ENCODE results near the gene SEMA5A.

The SEMA5A gene

DNA sequence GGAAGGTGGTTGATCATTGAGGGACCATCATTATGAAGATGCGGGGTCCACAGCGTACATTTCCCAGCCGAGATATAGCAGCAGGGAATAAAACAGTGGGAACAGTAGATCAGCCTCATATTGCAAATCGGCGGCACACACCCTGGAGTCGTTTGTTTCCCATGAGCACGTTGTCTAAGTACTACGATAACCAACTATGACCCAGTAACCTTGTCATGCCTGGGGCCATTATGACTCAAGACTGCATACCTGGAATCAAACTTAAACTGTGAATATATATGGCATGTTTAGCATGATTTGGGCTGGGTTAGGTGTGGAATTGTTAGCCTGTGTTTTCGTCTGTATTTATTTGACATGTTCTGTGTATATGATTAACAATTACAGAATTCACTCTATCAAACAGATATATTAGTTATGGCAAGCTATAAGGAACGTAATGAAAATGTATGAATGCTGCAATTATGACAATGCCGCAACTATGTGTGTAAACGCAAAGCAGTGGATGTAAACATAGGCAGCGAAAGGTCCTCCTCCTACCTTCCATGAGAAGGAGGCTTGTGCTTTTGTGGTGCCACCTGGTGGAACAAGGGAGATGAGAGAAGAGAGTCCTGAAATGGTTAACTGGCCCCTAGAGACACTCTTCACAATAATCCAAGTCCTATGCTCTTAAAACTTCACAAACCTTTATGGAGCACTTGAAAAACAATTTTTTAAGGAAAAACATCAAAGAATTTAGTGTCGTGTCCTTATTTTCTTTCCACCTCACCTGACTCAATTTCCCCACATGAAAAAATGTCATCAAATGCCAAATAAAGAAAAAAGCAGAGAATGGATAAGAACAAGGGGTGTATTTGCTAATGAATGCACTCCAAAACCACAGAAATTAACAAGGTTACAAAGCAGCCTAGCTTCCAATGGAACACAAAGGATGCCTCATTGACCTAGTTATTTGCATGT is 47.1 kb downstream of the SEMA5A start:
- Histone ChIP-seq H3K9me3 (ENCODE audit: low read length) (no peaks in the 10 kb centered on the region), H3K36me3 (ENCODE audit: insufficient read depth, low read length) (no peaks in the 10 kb centered on the region), H3K4me1 (ENCODE audit: insufficient read depth, low read length) (peaks cover 6% of the 10 kb centered on the region), H2AFZ (ENCODE audit: low read depth, low read length) (no peak overlapping the region), H3K27me3 (ENCODE audit: insufficient read depth, low read length) (no peaks in the 10 kb centered on the region), H3K4me3 (ENCODE audit: low read length) (no peak overlapping the region)

DNA sequence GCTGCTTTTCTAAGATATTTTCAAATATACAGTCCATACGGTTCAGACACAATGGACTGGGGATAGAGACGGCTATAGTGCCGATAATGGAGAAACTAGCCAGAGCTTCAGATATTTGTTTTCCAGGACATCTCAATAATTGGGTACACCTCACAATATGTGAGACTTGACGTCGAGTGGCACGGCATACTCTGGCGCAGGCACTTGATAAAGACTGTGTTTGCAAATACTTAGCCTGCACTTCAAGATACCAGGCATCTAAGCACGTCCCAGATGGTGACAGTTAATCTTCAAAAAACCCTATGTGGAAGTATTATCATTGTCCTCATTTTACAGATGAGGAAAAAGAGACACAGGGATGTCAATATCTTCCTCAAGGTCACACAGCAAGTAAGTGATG is 48.5 kb downstream of the SEMA5A start:
- H2AFZ ChIP-seq (ENCODE audit: low read depth, low read length): no peak overlapping the region
- H3K9me3 ChIP-seq (ENCODE audit: low read length): no peaks in the 10 kb centered on the region
- H3K4me3 ChIP-seq (ENCODE audit: low read length): no peak overlapping the region
- H3K27me3 ChIP-seq (ENCODE audit: insufficient read depth, low read length): no peaks in the 10 kb centered on the region
- H3K36me3 ChIP-seq (ENCODE audit: insufficient read depth, low read length): no peaks in the 10 kb centered on the region
- H3K4me1 ChIP-seq (ENCODE audit: insufficient read depth, low read length): peaks cover 6% of the 10 kb centered on the region

DNA sequence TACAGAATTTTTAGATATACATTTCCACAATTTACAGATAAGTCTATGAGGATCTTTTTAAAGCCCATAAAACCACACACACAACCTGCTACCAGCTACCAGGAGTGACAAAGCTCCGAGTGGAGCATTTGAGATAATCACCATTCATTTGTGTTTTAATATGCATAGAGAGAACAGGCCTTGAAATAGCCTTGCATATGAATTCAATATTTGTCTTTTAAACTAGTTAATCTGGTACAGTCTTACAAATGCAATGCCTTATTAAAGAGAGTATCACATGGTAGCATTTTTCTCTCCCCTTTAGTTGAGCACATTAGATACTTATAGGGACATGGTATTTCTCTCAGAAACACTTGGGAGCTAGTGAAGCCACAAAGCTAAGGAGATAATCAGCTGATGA is 49.1 kb downstream of the SEMA5A start:
- Histone ChIP-seq H3K9me3 (ENCODE audit: low read length) (no peaks in the 10 kb centered on the region), H3K36me3 (ENCODE audit: insufficient read depth, low read length) (no peaks in the 10 kb centered on the region), H2AFZ (ENCODE audit: low read depth, low read length) (no peak overlapping the region), H3K4me1 (ENCODE audit: insufficient read depth, low read length) (peaks cover 6% of the 10 kb centered on the region), H3K27me3 (ENCODE audit: insufficient read depth, low read length) (no peaks in the 10 kb centered on the region), H3K4me3 (ENCODE audit: low read length) (no peak overlapping the region)

DNA sequence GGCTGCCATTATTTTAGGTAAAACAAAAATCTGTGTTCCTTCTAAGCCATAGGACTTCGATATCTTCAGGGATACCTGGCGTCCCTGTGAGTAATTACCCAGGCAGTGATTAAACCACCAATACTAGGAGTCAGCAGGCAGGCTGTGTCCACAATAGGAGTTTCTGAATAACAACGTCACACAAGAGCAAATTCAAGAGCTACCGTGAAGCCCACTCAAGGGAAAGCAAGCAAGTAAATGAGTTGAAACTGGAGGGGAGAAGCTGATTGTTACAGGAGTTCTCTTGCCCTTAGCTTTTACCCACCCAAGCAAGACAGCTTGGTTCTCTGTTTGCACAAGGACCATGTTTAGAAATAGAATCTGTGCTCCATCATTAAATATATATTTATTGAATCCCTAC is 50.8 kb downstream of the SEMA5A start:
- no peaks in the 10 kb centered on the region for H3K36me3 ChIP-seq (ENCODE audit: insufficient read depth, low read length)
- peaks cover 6% of the 10 kb centered on the region for H3K4me1 ChIP-seq (ENCODE audit: insufficient read depth, low read length)
- H3K27me3 ChIP-seq (ENCODE audit: insufficient read depth, low read length): no peaks in the 10 kb centered on the region
- no peak overlapping the region for H2AFZ ChIP-seq (ENCODE audit: low read depth, low read length)
- no peak overlapping the region for H3K4me3 ChIP-seq (ENCODE audit: low read length)
- no peaks in the 10 kb centered on the region for H3K9me3 ChIP-seq (ENCODE audit: low read length)

DNA sequence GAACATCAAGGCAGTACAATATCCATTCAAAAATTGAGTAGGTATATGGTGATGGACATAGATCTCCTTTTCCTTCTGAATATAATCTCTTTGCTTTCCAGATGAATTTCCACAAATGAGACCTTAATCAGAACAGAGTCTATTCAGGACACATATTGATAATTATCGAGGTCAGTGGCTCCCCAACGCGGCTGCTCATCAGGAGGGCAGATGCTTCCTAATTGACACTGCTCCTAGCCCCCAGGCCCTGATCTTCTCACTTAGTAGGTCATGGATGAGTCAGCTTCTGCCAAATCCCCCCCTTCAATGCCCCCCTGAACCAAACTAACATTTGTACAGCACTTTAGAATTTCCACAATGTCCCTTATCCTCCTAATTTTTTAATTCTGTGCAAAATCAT is 51.6 kb downstream of the SEMA5A start:
- no peak overlapping the region for H2AFZ ChIP-seq (ENCODE audit: low read depth, low read length)
- H3K4me1 ChIP-seq (ENCODE audit: insufficient read depth, low read length): peaks cover 6% of the 10 kb centered on the region
- H3K36me3 ChIP-seq (ENCODE audit: insufficient read depth, low read length): no peaks in the 10 kb centered on the region
- no peak overlapping the region for H3K4me3 ChIP-seq (ENCODE audit: low read length)
- H3K9me3 ChIP-seq (ENCODE audit: low read length): no peaks in the 10 kb centered on the region
- no peaks in the 10 kb centered on the region for H3K27me3 ChIP-seq (ENCODE audit: insufficient read depth, low read length)

DNA sequence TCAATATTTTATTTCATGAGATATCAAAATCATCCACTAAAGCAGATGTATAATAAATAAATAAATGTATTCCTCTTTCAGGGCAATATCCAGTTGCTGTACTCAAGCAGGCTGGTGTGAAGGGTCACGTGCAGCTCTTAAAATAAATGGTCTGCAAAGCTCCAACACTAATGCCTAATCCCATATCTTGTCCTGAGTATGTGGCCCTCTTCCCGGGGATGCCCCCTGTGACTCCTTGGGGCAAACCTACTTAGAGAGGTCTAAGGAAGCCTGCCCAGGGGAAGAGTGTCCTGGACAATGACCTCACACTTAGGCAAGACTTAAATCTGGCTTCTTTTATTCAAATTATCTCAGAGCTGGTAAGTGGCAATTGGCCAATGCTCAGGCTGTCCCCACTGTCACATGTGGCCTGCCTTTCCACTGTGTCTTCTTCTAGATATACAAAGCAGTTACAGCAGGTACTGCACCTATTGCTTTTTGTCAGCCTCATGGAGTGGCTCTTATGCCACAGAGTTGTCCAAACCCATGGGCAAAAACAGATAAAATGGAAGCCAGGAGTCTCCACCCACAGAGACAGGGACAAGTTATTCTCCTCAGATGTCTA is 55.3 kb downstream of the SEMA5A start:
- H3K4me1 ChIP-seq (ENCODE audit: insufficient read depth, low read length): peaks cover 6% of the 10 kb centered on the region
- no peaks in the 10 kb centered on the region for H3K36me3 ChIP-seq (ENCODE audit: insufficient read depth, low read length)
- H3K27me3 ChIP-seq (ENCODE audit: insufficient read depth, low read length): no peaks in the 10 kb centered on the region
- no peak overlapping the region for H3K4me3 ChIP-seq (ENCODE audit: low read length)
- H3K9me3 ChIP-seq (ENCODE audit: low read length): no peaks in the 10 kb centered on the region
- H2AFZ ChIP-seq (ENCODE audit: low read depth, low read length): no peak overlapping the region

DNA sequence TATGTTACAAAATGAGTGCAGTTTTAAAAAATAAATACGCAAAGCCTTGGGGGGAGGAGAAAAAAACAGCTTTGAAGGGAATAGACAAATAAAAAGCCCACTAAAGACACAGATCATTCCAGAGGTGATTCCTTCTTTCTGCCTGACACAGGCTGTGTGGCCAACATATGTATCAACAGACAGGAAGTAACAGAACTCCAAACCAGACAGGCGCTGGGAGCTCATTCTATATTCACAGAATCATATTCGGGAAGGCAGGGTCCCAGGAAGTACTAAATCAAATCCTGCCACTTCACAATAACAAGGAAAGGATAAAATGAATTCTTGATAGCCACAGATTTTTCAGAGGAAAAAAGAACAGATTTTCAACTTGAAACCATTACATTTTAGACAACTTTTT is 62.1 kb downstream of the SEMA5A start:
- H3K27me3 ChIP-seq (ENCODE audit: insufficient read depth, low read length): no peaks in the 10 kb centered on the region
- H3K4me3 ChIP-seq (ENCODE audit: low read length): no peak overlapping the region
- peaks cover 3% of the 10 kb centered on the region for H3K9me3 ChIP-seq (ENCODE audit: low read length)
- H3K36me3 ChIP-seq (ENCODE audit: insufficient read depth, low read length): no peaks in the 10 kb centered on the region
- H3K4me1 ChIP-seq (ENCODE audit: insufficient read depth, low read length): peaks cover 9% of the 10 kb centered on the region
- no peak overlapping the region for H2AFZ ChIP-seq (ENCODE audit: low read depth, low read length)

DNA sequence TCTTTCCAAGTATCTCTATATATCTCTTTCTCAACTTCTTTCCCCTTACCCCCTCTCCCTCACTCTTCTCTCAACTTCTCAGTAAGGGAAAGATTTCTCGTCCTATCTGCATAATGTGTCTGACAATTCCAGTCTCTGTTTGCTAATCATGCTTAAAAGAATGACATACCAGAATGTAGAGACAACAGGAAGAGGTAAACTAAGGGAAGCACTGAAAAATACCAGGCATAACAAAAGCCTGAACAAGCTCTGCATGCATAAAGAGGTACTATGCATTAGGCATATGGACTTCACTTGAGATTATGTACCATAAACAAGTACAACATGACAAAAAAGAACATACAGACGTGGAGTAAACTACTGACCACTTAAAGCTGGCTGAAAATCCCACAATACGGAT is 62.6 kb downstream of the SEMA5A start:
- Histone ChIP-seq H3K36me3 (ENCODE audit: insufficient read depth, low read length) (no peaks in the 10 kb centered on the region), H2AFZ (ENCODE audit: low read depth, low read length) (no peak overlapping the region), H3K4me3 (ENCODE audit: low read length) (no peak overlapping the region), H3K4me1 (ENCODE audit: insufficient read depth, low read length) (peaks cover 9% of the 10 kb centered on the region), H3K9me3 (ENCODE audit: low read length) (peaks cover 4% of the 10 kb centered on the region), H3K27me3 (ENCODE audit: insufficient read depth, low read length) (no peaks in the 10 kb centered on the region)

DNA sequence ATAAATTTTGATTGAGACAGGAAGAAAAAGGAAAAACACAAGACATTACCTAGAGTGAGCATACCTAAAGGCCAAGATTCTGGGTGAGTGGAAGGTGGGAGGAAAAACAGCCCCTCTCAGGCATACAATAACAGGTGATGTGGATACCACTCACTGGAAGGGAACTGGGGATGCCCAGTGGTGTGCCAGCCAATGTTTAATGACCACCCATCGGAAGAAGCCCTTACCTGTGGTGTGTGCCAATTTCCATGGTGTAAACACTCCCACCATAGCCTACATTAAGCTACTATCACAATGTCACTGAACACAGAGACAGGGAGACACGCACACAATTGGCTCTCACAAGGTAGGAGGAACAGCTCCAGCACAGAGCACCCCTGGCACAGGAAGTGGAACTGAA is 63.5 kb downstream of the SEMA5A start:
- H3K36me3 ChIP-seq (ENCODE audit: insufficient read depth, low read length): no peaks in the 10 kb centered on the region

DNA sequence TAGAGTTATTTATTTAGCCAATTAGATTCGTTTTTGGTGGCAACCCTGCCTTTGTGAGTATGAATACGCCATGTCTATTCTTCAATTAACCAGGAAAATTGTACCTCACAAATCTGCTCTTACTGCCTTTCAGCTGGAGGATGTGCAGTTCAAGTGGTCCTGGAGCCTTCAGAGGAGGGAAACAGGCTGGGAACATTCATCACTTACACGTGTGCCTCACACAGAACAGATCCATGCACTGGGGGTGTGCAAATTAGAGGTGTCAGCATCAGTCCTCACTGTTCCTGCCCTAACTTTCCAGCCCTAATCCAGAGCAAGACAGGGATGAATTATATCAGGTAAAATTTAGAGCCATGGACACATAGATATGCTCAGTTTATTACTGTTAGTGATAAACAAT is 65.4 kb downstream of the SEMA5A start:
- no peaks in the 10 kb centered on the region for H3K27me3 ChIP-seq (ENCODE audit: insufficient read depth, low read length)
- H3K36me3 ChIP-seq (ENCODE audit: insufficient read depth, low read length): no peaks in the 10 kb centered on the region
- H3K4me3 ChIP-seq (ENCODE audit: low read length): no peak overlapping the region
- no peak overlapping the region for H2AFZ ChIP-seq (ENCODE audit: low read depth, low read length)
- peaks cover 13% of the 10 kb centered on the region for H3K9me3 ChIP-seq (ENCODE audit: low read length)
- H3K4me1 ChIP-seq (ENCODE audit: insufficient read depth, low read length): peaks cover 9% of the 10 kb centered on the region

More for the DNA sequence above, 63.5 kb downstream of the SEMA5A start:
- H3K9me3 ChIP-seq (ENCODE audit: low read length): peaks cover 9% of the 10 kb centered on the region
- peaks cover 9% of the 10 kb centered on the region for H3K4me1 ChIP-seq (ENCODE audit: insufficient read depth, low read length)
- no peaks in the 10 kb centered on the region for H3K27me3 ChIP-seq (ENCODE audit: insufficient read depth, low read length)
- H2AFZ ChIP-seq (ENCODE audit: low read depth, low read length): no peak overlapping the region
- H3K4me3 ChIP-seq (ENCODE audit: low read length): no peak overlapping the region

DNA sequence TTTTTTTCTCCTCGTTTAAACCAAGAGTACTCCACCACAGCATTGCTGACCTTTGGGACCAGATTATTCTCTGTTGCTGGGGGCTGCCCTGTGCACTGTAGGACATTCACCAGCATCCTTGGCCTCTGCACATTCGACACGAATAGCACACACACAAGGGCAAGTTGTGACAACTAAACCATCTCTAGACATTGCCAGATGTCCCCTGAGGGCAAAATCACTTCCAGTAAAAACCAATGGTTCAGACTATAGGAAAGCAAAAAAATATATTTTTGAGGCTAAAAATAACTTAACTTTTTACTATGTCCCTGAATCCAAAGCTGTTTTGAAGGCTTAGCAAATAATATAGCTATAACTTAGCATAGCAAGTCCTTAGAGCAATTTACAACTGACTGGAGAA is 65.9 kb downstream of the SEMA5A start:
- Histone ChIP-seq H3K4me1 (ENCODE audit: insufficient read depth, low read length) (peaks cover 9% of the 10 kb centered on the region), H2AFZ (ENCODE audit: low read depth, low read length) (no peak overlapping the region), H3K9me3 (ENCODE audit: low read length) (peaks cover 13% of the 10 kb centered on the region), H3K36me3 (ENCODE audit: insufficient read depth, low read length) (no peaks in the 10 kb centered on the region), H3K27me3 (ENCODE audit: insufficient read depth, low read length) (no peaks in the 10 kb centered on the region), H3K4me3 (ENCODE audit: low read length) (no peak overlapping the region)

DNA sequence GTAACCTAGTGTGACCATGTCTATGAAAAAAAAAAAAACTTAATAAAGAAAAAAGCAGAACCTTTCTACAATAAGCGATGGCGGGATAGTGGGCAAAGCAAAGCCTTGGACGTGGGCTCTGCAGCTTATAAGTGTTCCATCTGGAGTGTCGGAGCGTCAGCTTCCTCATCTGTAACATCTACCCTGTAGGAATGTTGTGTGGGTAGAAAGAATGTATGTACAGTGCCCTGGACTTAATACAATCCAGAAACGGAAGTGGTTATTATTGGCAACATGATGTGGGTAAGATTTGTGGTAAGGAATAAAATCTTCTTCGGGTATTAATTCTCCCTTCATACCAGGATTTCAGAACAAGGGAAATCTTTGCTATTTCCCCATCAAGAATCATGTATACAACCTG is 66.5 kb downstream of the SEMA5A start:
- Histone ChIP-seq H3K9me3 (ENCODE audit: low read length) (peaks cover 13% of the 10 kb centered on the region), H3K4me3 (ENCODE audit: low read length) (no peak overlapping the region), H2AFZ (ENCODE audit: low read depth, low read length) (no peak overlapping the region), H3K27me3 (ENCODE audit: insufficient read depth, low read length) (no peaks in the 10 kb centered on the region), H3K36me3 (ENCODE audit: insufficient read depth, low read length) (no peaks in the 10 kb centered on the region), H3K4me1 (ENCODE audit: insufficient read depth, low read length) (peaks cover 9% of the 10 kb centered on the region)

DNA sequence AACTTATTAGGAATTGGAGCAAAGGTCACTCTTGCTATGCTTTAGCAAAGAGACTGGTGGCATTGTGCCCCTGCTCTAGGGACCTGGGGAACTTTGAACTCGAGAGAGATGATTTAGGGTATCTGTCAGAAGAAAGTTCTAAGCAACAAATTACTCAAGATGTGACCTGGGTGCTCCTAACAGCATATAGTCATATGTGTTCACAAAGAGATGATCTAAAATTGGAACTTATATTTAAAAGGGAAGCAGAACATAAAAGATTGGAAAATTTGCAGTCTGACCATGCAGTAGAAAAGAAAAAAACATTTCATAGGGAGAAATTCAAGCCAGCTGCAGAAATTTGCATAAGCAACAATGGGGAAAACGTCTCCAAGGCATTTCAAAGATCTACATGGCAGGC is 68.3 kb downstream of the SEMA5A start:
- Histone ChIP-seq H3K4me3 (ENCODE audit: low read length) (no peak overlapping the region), H3K9me3 (ENCODE audit: low read length) (peaks cover 13% of the 10 kb centered on the region), H3K36me3 (ENCODE audit: insufficient read depth, low read length) (no peaks in the 10 kb centered on the region), H3K4me1 (ENCODE audit: insufficient read depth, low read length) (peaks cover under 1% of the 10 kb centered on the region), H2AFZ (ENCODE audit: low read depth, low read length) (no peak overlapping the region), H3K27me3 (ENCODE audit: insufficient read depth, low read length) (no peaks in the 10 kb centered on the region)
